ENCODE measurements around the gene PCP4L1. TPM values are rescaled to one million over a fixed set of nuclear protein-coding genes. Genes with fewer than 3 reads are reported as not detected.

PCP4L1 gene
- total RNA-seq: under 0.01 TPM in 1 of 2 replicates, not detected in the other

- TF ChIP-seq CTCF (IDR thresholded peaks at IDR 0.05; ENCODE audit: insufficient read depth, low read depth, low read length): no peak
- peak within 1 kb of the TSS; percentile 40 for H3K4me3 ChIP-seq (ENCODE audit: low read depth, low read length)
- peak; percentile 20 for DNase-seq (ENCODE audit: low read depth)
These were observed at the start of gene PCP4L1 for GRCh38 chr1:161258439-161259344. PCP4L1 (plus strand) TSS chr1:161258745; CDS start chr1:161258975, 230 bp downstream.

GRCh38 chr1:161209790-161210409 is 48.6 kb upstream of the PCP4L1 start:
- DNase-seq (ENCODE audit: low read depth): peak; percentile 81
- no peak overlapping the region for H3K4me3 ChIP-seq (ENCODE audit: low read depth, low read length)

GRCh38 chr1:161214369-161214768 is 44.2 kb upstream of the PCP4L1 start:
- no peak for DNase-seq (ENCODE audit: low read depth)
- TF ChIP-seq CTCF (IDR thresholded peaks at IDR 0.05; ENCODE audit: insufficient read depth, low read depth, low read length): no peak
- H3K4me3 ChIP-seq (ENCODE audit: low read depth, low read length): no peak overlapping the region

More at GRCh38 chr1:161209790-161210409, 48.6 kb upstream of the PCP4L1 start:
- peak; percentile 96 for TF ChIP-seq CTCF (IDR thresholded peaks at IDR 0.05; ENCODE audit: insufficient read depth, low read depth, low read length)

DNA sequence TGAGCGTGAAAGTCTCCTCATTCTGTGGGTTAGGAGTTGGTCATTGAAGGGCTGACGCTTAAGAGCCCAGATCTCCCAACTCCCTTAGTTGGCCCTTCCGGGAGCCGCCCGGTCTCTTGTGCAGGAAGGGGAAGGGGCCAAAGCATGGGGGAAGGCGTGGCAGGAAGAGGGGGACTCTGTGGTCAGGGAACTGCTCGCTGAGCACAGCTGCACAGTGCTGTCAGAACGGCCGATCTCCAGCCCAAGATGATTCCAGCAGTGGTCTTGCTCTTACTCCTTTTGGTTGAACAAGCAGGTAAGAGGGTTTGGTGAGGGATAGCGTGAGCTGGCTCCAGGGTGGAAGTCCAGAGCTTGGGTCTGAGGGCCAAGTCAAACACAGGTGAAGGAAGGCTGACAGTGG is 43.5 kb upstream of the PCP4L1 start, which contains the start of gene FCER1G:
TSS of gene FCER1G (plus strand) at position 220 of the 400 bp plus-strand sequence. CDS start at position 247, 27 bp downstream.
- no peak for TF ChIP-seq CTCF (IDR thresholded peaks at IDR 0.05; ENCODE audit: insufficient read depth, low read depth, low read length)
- no peak for DNase-seq (ENCODE audit: low read depth)
- no peak within 1 kb of the TSS for H3K4me3 ChIP-seq (ENCODE audit: low read depth, low read length)

DNA sequence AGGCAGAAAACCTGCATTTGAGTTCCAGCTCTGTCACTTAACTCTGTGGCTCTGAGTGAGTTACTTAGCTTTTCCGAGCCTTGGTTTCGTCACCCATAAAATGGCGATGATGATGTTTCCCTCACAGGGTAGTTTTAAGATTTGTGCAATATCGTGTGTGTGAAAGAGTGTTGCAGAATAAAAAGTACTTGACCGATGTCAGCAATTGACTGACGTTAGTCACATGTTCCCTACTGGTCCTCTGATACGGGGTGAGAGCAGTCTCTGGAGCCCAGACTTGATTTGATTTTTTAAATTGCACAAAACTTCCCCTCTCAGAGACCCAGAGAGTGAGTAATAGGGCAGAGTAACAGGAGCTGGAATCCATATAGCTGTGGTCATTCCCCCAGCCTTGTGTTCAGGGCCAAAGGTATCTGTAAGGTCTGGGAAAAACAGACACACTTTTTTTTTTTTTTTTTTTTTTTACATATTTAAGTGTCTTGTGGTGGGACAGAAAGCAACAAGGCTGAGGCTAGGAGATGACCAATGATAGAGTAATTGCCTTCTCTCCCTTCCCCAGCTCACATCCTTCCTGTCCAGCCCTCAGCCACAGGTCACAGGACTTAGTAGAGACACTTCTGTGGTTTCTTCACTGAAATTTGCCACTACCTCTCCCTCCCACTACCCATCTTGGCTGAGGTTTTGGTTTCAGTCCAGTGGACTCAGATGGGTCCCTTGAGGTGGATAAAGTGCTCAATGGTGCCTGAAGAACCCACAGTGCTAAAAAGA is 41.4 kb upstream of the PCP4L1 start:
- TF ChIP-seq CTCF (IDR thresholded peaks at IDR 0.05; ENCODE audit: insufficient read depth, low read depth, low read length): no peak
- DNase-seq (ENCODE audit: low read depth): peak; percentile 83
- no peak overlapping the region for H3K4me3 ChIP-seq (ENCODE audit: low read depth, low read length)

DNA sequence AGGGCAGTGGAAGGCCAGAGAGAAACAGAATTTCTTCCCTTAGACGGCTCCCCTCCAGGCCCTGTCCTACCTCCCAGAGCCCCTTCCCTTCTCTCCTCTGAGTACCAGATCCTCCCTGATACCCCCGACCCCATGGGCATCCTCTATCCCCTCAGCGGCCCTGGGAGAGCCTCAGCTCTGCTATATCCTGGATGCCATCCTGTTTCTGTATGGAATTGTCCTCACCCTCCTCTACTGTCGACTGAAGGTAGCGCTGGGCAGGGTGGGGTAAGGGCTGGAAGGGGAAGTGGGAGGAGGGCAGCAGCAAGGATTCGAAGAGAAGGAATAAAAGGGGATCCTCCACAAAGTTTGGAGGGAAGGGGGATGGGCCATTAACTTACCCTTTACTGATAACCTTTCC is 40.7 kb upstream of the PCP4L1 start:
- no peak for DNase-seq (ENCODE audit: low read depth)
- TF ChIP-seq CTCF (IDR thresholded peaks at IDR 0.05; ENCODE audit: insufficient read depth, low read depth, low read length): no peak
- no peak overlapping the region for H3K4me3 ChIP-seq (ENCODE audit: low read depth, low read length)

Measured in fibroblast of villous mesenchyme (primary cell).